Measurements from ENCODE around the gene SMG9.

GRCh38 chr19:43690890-43691289, 63.9 kb downstream of the SMG9 start:
- TF ChIP-seq, protein P1, sequence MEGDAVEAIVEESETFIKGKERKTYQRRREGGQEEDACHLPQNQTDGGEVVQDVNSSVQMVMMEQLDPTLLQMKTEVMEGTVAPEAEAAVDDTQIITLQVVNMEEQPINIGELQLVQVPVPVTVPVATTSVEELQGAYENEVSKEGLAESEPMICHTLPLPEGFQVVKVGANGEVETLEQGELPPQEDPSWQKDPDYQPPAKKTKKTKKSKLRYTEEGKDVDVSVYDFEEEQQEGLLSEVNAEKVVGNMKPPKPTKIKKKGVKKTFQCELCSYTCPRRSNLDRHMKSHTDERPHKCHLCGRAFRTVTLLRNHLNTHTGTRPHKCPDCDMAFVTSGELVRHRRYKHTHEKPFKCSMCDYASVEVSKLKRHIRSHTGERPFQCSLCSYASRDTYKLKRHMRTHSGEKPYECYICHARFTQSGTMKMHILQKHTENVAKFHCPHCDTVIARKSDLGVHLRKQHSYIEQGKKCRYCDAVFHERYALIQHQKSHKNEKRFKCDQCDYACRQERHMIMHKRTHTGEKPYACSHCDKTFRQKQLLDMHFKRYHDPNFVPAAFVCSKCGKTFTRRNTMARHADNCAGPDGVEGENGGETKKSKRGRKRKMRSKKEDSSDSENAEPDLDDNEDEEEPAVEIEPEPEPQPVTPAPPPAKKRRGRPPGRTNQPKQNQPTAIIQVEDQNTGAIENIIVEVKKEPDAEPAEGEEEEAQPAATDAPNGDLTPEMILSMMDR (IDR thresholded peaks at IDR 0.05; ENCODE audit: insufficient read depth, low read length, poor library complexity, severe bottlenecking) = no peak
- TF ChIP-seq EZH2phosphoT487 (conservative IDR thresholded peaks at IDR 0.05; ENCODE audit: low read length) = no peak
